Neural crest cell (in vitro differentiated cells): ENCODE measurements around the gene SYNJ2. TPM values are rescaled to one million over a fixed set of nuclear protein-coding genes. Genes with fewer than 3 reads are reported as not detected.
A peak's percentile ranks its signal among the peaks of the same experiment; 100 is the strongest.

Experiments
- DNase-seq: peaks from one replicate; pipeline ENCODE4 v3.0.0; 2021; ENCODE audit warnings: low read depth, mixed read lengths, low spot score
- H3K27ac Mint-ChIP-seq: one replicate; pipeline ENCODE4 v1.8.0; 2021; ENCODE audit warnings: mild to moderate bottlenecking, mixed read lengths; ENCODE audit not compliant: unreplicated experiment
- H3K27me3 Mint-ChIP-seq: 2 replicates; pipeline ENCODE4 v1.8.0; 2021; ENCODE audit warnings: low read depth, mild to moderate bottlenecking, mixed read lengths
- H3K36me3 Mint-ChIP-seq: 2 replicates; pipeline ENCODE4 v1.8.0; 2021; ENCODE audit warnings: low read depth, mild to moderate bottlenecking, mixed read lengths
- H3K4me1 Mint-ChIP-seq: 2 replicates; pipeline ENCODE4 v1.8.0; 2021; ENCODE audit warnings: mixed read lengths
- H3K4me3 Mint-ChIP-seq: one replicate; pipeline ENCODE4 v1.8.0; 2021; ENCODE audit warnings: mild to moderate bottlenecking, mixed read lengths
- H3K9me3 Mint-ChIP-seq: 2 replicates; pipeline ENCODE4 v1.8.0; 2021; ENCODE audit warnings: mixed read lengths
- CTCF ChIP-seq: fragments of 200-600 bp; sonication (generic); conservative IDR thresholded peaks from 2 replicates; pipeline ENCODE4 v1.5.0; 2021; ENCODE audit warnings: antibody characterized with exemption, mild to moderate bottlenecking
- total RNA-seq: library from RNA; stranded (reverse); gene quantifications from 2 replicates; pipeline ENCODE4 v1.2.1, GENCODE V29; 2021

Gene SYNJ2
- total RNA-seq, 1 donor from 2014 or later, result 2.9 TPM

GRCh38 chr6:158077676-158078075 is 96.0 kb downstream of the SYNJ2 start:
- Mint-ChIP-seq H3K27ac (no peak overlapping the region), H3K27me3 (no peaks in the 10 kb centered on the region), H3K4me3 (no peak overlapping the region), H3K4me1 (no peaks in the 10 kb centered on the region), H3K36me3 (no peaks in the 10 kb centered on the region), H3K9me3 (no peaks in the 10 kb centered on the region)
- TF ChIP-seq CTCF, result no peak
- DNase-seq, result no peak

GRCh38 chr6:158078320-158078719 is 96.7 kb downstream of the SYNJ2 start:
- Mint-ChIP-seq H3K9me3 (no peaks in the 10 kb centered on the region), H3K27ac (no peak overlapping the region), H3K4me1 (no peaks in the 10 kb centered on the region), H3K36me3 (no peaks in the 10 kb centered on the region), H3K4me3 (no peak overlapping the region), H3K27me3 (no peaks in the 10 kb centered on the region)
- no peak for DNase-seq
- TF ChIP-seq CTCF, result no peak

- H3K36me3 Mint-ChIP-seq, result no peaks in the 10 kb centered on the region
- H3K27me3 Mint-ChIP-seq, result no peaks in the 10 kb centered on the region
- peak overlapping the region; percentile 71 for H3K27ac Mint-ChIP-seq
- TF ChIP-seq CTCF, result no peak
- no peaks in the 10 kb centered on the region for H3K9me3 Mint-ChIP-seq
- no peak for DNase-seq
- no peak overlapping the region for H3K4me3 Mint-ChIP-seq
- H3K4me1 Mint-ChIP-seq, result no peaks in the 10 kb centered on the region
Observed at GRCh38 chr6:158080849-158081656, 99.4 kb downstream of the SYNJ2 start.

- Mint-ChIP-seq H3K36me3 (no peaks in the 10 kb centered on the region), H3K27ac (no peak overlapping the region), H3K27me3 (no peaks in the 10 kb centered on the region), H3K9me3 (no peaks in the 10 kb centered on the region), H3K4me3 (no peak overlapping the region), H3K4me1 (no peaks in the 10 kb centered on the region)
- DNase-seq, result no peak
- TF ChIP-seq CTCF, result no peak
Observed at GRCh38 chr6:158081657-158081935, 99.9 kb downstream of the SYNJ2 start.

- H3K9me3 Mint-ChIP-seq, result no peaks in the 10 kb centered on the region
- no peak for TF ChIP-seq CTCF
- no peak overlapping the region for H3K27ac Mint-ChIP-seq
- H3K4me1 Mint-ChIP-seq, result no peaks in the 10 kb centered on the region
- no peaks in the 10 kb centered on the region for H3K27me3 Mint-ChIP-seq
- H3K4me3 Mint-ChIP-seq, result no peak overlapping the region
- no peak for DNase-seq
- H3K36me3 Mint-ChIP-seq, result no peaks in the 10 kb centered on the region
Observed at GRCh38 chr6:158083455-158084325, 102.0 kb downstream of the SYNJ2 start.
